PFSK-1 (cell line): ENCODE measurements around the gene ADIPOQ.

Experiments used
- FOXP2 ChIP-seq: optimal IDR thresholded peaks from 2 replicates; pipeline ENCODE3; 2011; ENCODE audit warnings: borderline replicate concordance, control low read depth, inconsistent platforms; ENCODE audit not compliant: insufficient read depth; ENCODE audit errors: extremely low read length, extremely low read depth
- POLR2AphosphoS5 ChIP-seq: IDR thresholded peaks from 2 replicates; pipeline ENCODE4 v1.6.1; 2012; ENCODE audit warnings: low read depth, mild to moderate bottlenecking, control low read depth, low read length, moderate library complexity
- REST ChIP-seq, 2 experiments: IDR thresholded peaks; 2 replicates each; pipeline versions ENCODE4 v1.6.1 to v1.8.0; 2011 to 2012; ENCODE audit warnings: low read depth in 2 of 2, low read length in 2 of 2, control low read depth in 1 of 2, inconsistent platforms in 1 of 2, mild to moderate bottlenecking in 1 of 2, moderate library complexity in 1 of 2; ENCODE audit not compliant: insufficient read depth in 1 of 2
- SIN3A ChIP-seq: IDR thresholded peaks from 2 replicates; pipeline ENCODE4 v1.6.1; 2012; ENCODE audit warnings: mild to moderate bottlenecking, low read length, moderate library complexity, borderline replicate concordance; ENCODE audit not compliant: insufficient read depth
- TAF1 ChIP-seq: IDR thresholded peaks from 2 replicates; pipeline ENCODE4 v1.6.1; 2012; ENCODE audit warnings: low read length, control low read depth, borderline replicate concordance; ENCODE audit not compliant: insufficient read depth

DNA sequence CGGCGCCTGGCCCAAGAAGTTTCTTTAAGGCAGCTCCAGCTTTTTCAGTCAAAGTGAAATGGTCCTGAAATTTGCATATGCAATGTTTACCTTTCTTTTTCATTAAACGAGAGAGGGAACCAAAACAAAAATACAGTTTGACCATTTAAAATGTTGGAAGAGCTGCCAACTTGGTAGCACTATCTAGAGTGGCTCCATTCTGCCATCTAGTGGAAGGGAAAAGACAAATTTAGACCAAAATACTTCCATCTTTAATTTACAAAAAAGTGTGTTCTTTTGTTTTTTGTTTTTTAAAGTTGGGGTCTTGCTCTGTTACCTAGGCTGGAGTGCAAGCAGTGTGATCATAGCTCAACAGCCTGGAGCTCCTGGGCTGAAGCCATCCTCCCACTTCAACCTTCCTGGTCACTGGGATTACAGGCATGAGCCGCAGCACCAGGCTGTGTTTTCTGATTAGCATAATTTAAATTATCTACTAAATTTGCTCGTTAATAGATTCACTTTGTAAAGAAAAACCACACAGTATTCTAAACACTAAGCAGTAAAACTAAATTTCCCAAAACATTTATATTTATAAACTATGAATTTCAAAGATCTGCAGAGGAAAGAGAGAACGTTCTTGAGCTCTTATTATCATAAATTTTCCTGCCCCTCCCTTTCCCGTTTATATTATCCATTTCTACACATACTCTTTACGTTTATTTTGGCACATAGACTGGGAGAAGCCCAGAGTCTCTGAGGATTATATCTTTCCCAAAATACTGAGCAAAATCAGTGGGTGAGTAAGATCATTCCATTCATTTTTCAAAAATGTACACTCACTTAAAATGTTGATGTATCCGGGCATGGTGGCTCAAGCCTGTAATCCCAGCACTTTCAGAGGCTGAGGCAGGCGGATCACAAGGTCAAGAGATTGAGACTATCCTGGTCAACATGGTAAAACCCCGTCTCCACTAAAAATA is 20.8 kb upstream of the ADIPOQ start:
- no peak for TF ChIP-seq SIN3A
- TF ChIP-seq POLR2AphosphoS5, result no peak
- no peak for TF ChIP-seq REST (IDR thresholded peaks at IDR 0.05; ENCODE audit: insufficient read depth in 1 of 2, low read depth in 2 of 2, low read length in 2 of 2)
- no peak for TF ChIP-seq TAF1
- no peak for TF ChIP-seq FOXP2
